ENCODE data around the gene NEK1. TPM values are rescaled to one million over a fixed set of nuclear protein-coding genes. Genes with fewer than 3 reads are reported as not detected.
A peak's percentile ranks its signal among the peaks of the same experiment; 100 is the strongest.

NEK1 gene
- total RNA-seq, 1 experiment from 2014 or later, result 10.3 TPM

- ChIA-PET CTCF (interaction anchor here (0.6 to 2.2 kb wide), 27 partner anchors 9 to 691 kb away, joined by 3 to 18 read pairs (median 5); partner anchors contain the start of genes HPF1 and MFAP3L), POLR2A (interaction anchor here (1.1 to 1.2 kb wide), 2 partner anchors 47 to 162 kb away, joined by 3 to 5 read pairs; no protein-coding TSS in a partner anchor)
- DNase-seq (ENCODE audit: low spot score) (peak; percentile 77), ATAC-seq (peak; percentile 60)
- TF ChIP-seq ELF4 (CRISPR knock-in tag; IDR thresholded peaks at IDR 0.05; ENCODE audit: low read depth) (no peak), TEAD4 (CRISPR knock-in tag; IDR thresholded peaks at IDR 0.05) (no peak), SP1 (CRISPR knock-in tag; conservative IDR thresholded peaks at IDR 0.05) (0 out of 2 replicates have a peak, but pooled peaks have one; percentile 3)
- no peaks in the 10 kb centered on the region for H3K36me3 Mint-ChIP-seq
- peak overlapping the region; percentile 96 for H3K27ac Mint-ChIP-seq
- H3K9me3 Mint-ChIP-seq, result no peaks in the 10 kb centered on the region
- H3K4me1 Mint-ChIP-seq, result peaks cover 18% of the 10 kb centered on the region
- peak overlapping the region; percentile 87 for H3K4me3 Mint-ChIP-seq
- H3K27me3 Mint-ChIP-seq (ENCODE audit: low read depth), result no peaks in the 10 kb centered on the region
Observed at GRCh38 chr4:169612871-169613859, 782 bp upstream of the NEK1 start.

GRCh38 chr4:169611157-169611556 is 1.2 kb downstream of the NEK1 start:
- H3K4me3 Mint-ChIP-seq, result peak overlapping the region; percentile 87
- H3K9me3 Mint-ChIP-seq, result no peaks in the 10 kb centered on the region
- peaks cover 18% of the 10 kb centered on the region for H3K4me1 Mint-ChIP-seq
- H3K36me3 Mint-ChIP-seq, result no peaks in the 10 kb centered on the region; the same call in 1 of the 2 replicates
- no peak for ATAC-seq
- POLR2A ChIA-PET, result no interaction called here
- H3K27ac Mint-ChIP-seq, result no peak overlapping the region; the same call in 1 of the 2 replicates
- CTCF ChIA-PET, result no interaction called here
- DNase-seq (ENCODE audit: low spot score), result no peak
- no peaks in the 10 kb centered on the region for H3K27me3 Mint-ChIP-seq (ENCODE audit: low read depth)
- TF ChIP-seq, protein P1, sequence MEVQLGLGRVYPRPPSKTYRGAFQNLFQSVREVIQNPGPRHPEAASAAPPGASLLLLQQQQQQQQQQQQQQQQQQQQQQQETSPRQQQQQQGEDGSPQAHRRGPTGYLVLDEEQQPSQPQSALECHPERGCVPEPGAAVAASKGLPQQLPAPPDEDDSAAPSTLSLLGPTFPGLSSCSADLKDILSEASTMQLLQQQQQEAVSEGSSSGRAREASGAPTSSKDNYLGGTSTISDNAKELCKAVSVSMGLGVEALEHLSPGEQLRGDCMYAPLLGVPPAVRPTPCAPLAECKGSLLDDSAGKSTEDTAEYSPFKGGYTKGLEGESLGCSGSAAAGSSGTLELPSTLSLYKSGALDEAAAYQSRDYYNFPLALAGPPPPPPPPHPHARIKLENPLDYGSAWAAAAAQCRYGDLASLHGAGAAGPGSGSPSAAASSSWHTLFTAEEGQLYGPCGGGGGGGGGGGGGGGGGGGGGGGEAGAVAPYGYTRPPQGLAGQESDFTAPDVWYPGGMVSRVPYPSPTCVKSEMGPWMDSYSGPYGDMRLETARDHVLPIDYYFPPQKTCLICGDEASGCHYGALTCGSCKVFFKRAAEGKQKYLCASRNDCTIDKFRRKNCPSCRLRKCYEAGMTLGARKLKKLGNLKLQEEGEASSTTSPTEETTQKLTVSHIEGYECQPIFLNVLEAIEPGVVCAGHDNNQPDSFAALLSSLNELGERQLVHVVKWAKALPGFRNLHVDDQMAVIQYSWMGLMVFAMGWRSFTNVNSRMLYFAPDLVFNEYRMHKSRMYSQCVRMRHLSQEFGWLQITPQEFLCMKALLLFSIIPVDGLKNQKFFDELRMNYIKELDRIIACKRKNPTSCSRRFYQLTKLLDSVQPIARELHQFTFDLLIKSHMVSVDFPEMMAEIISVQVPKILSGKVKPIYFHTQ (CRISPR knock-in tag; IDR thresholded peaks at IDR 0.05), result no peak
- no peak for TF ChIP-seq NFE2L1 (CRISPR knock-in tag; IDR thresholded peaks at IDR 0.05)
- no peak for TF ChIP-seq ZNF671 (CRISPR knock-in tag; IDR thresholded peaks at IDR 0.05)
- TF ChIP-seq RORB (CRISPR knock-in tag; IDR thresholded peaks at IDR 0.05), result no peak
- no peak for TF ChIP-seq ZNF281 (CRISPR knock-in tag; IDR thresholded peaks at IDR 0.05)
- no peak for TF ChIP-seq FOXJ3 (CRISPR knock-in tag; IDR thresholded peaks at IDR 0.05; ENCODE audit: borderline replicate concordance)
- TF ChIP-seq, protein P2, sequence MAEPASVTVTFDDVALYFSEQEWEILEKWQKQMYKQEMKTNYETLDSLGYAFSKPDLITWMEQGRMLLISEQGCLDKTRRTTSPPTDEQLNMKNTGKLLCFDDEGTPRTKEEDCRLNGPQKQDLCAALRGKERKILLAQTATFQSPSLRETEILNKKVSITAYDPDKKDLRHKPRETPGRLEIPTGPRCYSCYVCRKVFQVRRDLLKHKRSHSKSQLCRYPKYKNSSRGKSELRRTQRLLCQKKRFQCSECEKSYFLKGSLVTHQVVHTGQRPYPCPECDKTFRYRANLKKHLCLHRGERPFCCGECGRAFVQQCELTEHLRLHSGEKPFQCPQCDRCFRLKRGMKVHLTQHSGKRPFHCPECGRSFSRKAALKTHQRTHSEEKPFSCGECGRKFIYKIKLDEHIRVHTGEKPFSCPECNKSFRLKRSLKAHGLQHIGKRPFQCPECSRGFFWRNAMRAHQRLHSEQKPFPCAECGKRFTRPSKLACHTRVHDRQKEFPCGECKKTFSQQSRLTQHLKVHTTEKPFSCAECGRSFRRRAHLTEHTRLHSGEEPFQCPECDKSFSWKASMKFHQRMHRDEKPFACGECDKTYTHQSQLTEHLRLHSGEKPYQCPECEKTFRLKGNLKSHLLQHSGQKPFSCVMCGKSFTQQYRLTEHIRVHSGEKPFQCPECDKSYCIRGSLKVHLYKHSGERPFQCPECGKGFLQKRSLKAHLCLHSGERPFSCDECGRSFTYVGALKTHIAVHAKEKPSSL (CRISPR knock-in tag; conservative IDR thresholded peaks at IDR 0.05), result no peak
- TF ChIP-seq GRHL2 (CRISPR knock-in tag; IDR thresholded peaks at IDR 0.05; ENCODE audit: insufficient replicate concordance, severe bottlenecking), result no peak
- TF ChIP-seq ATF1 (CRISPR knock-in tag; IDR thresholded peaks at IDR 0.05), result no peak
- TF ChIP-seq USF2 (CRISPR knock-in tag; IDR thresholded peaks at IDR 0.05), result no peak
- TF ChIP-seq JUN (CRISPR knock-in tag; IDR thresholded peaks at IDR 0.05), result no peak
- no peak for TF ChIP-seq FOXP1 (CRISPR knock-in tag; IDR thresholded peaks at IDR 0.05; ENCODE audit: borderline replicate concordance)
